ENCODE measurements around the gene SLC25A34.

SLC25A34 gene

GRCh38 chr1:15747378-15747777 is 11.3 kb downstream of the SLC25A34 start:
- H3K27ac ChIP-seq (ENCODE audit: low read length): no peak overlapping the region
- no peak overlapping the region for H3K4me3 ChIP-seq (ENCODE audit: low read depth in 1 of 2, low read length in 2 of 2)
- H3K27me3 ChIP-seq (ENCODE audit: low read depth, low read length): no peaks in the 10 kb centered on the region
- no peaks in the 10 kb centered on the region for H3K4me1 ChIP-seq (ENCODE audit: control insufficient read depth in 1 of 2, insufficient read depth in 2 of 2, low read length in 2 of 2)
- no peaks in the 10 kb centered on the region for H3K36me3 ChIP-seq (ENCODE audit: control insufficient read depth in 1 of 2, insufficient read depth in 2 of 2, low read length in 2 of 2)
- H3K9me3 ChIP-seq (ENCODE audit: control insufficient read depth in 1 of 2, low read length in 2 of 2): no peaks in the 10 kb centered on the region

GRCh38 chr1:15748264-15748663 is 12.2 kb downstream of the SLC25A34 start:
- no peaks in the 10 kb centered on the region for H3K27me3 ChIP-seq (ENCODE audit: low read depth, low read length)
- H3K9me3 ChIP-seq (ENCODE audit: control insufficient read depth in 1 of 2, low read length in 2 of 2): no peaks in the 10 kb centered on the region
- no peaks in the 10 kb centered on the region for H3K4me1 ChIP-seq (ENCODE audit: control insufficient read depth in 1 of 2, insufficient read depth in 2 of 2, low read length in 2 of 2)
- no peaks in the 10 kb centered on the region for H3K36me3 ChIP-seq (ENCODE audit: control insufficient read depth in 1 of 2, insufficient read depth in 2 of 2, low read length in 2 of 2)
- no peak overlapping the region for H3K4me3 ChIP-seq (ENCODE audit: low read depth in 1 of 2, low read length in 2 of 2)
- H3K27ac ChIP-seq (ENCODE audit: low read length): no peak overlapping the region

GRCh38 chr1:15748690-15749398 is 12.8 kb downstream of the SLC25A34 start:
- H3K27ac ChIP-seq (ENCODE audit: low read length): no peak overlapping the region

GRCh38 chr1:15749399-15750291 is 13.6 kb downstream of the SLC25A34 start:
- Histone ChIP-seq H3K4me1 (ENCODE audit: control insufficient read depth in 1 of 2, insufficient read depth in 2 of 2, low read length in 2 of 2) (no peaks in the 10 kb centered on the region), H3K36me3 (ENCODE audit: control insufficient read depth in 1 of 2, insufficient read depth in 2 of 2, low read length in 2 of 2) (no peaks in the 10 kb centered on the region), H3K27me3 (ENCODE audit: low read depth, low read length) (no peaks in the 10 kb centered on the region), H3K9me3 (ENCODE audit: control insufficient read depth in 1 of 2, low read length in 2 of 2) (no peaks in the 10 kb centered on the region), H3K27ac (ENCODE audit: low read length) (no peak overlapping the region), H3K4me3 (ENCODE audit: low read depth in 1 of 2, low read length in 2 of 2) (no peak overlapping the region)

More at GRCh38 chr1:15748690-15749398, 12.8 kb downstream of the SLC25A34 start:
- H3K27me3 ChIP-seq (ENCODE audit: low read depth, low read length): no peaks in the 10 kb centered on the region
- H3K9me3 ChIP-seq (ENCODE audit: control insufficient read depth in 1 of 2, low read length in 2 of 2): no peaks in the 10 kb centered on the region
- no peaks in the 10 kb centered on the region for H3K4me1 ChIP-seq (ENCODE audit: control insufficient read depth in 1 of 2, insufficient read depth in 2 of 2, low read length in 2 of 2)
- no peaks in the 10 kb centered on the region for H3K36me3 ChIP-seq (ENCODE audit: control insufficient read depth in 1 of 2, insufficient read depth in 2 of 2, low read length in 2 of 2)
- H3K4me3 ChIP-seq (ENCODE audit: low read depth in 1 of 2, low read length in 2 of 2): no peak overlapping the region

- no peaks in the 10 kb centered on the region for H3K36me3 ChIP-seq (ENCODE audit: control insufficient read depth in 1 of 2, insufficient read depth in 2 of 2, low read length in 2 of 2)
- H3K4me1 ChIP-seq (ENCODE audit: control insufficient read depth in 1 of 2, insufficient read depth in 2 of 2, low read length in 2 of 2): no peaks in the 10 kb centered on the region
- H3K27ac ChIP-seq (ENCODE audit: low read length): no peak overlapping the region
- no peaks in the 10 kb centered on the region for H3K27me3 ChIP-seq (ENCODE audit: low read depth, low read length)
- no peak overlapping the region for H3K4me3 ChIP-seq (ENCODE audit: low read depth in 1 of 2, low read length in 2 of 2)
- H3K9me3 ChIP-seq (ENCODE audit: control insufficient read depth in 1 of 2, low read length in 2 of 2): no peaks in the 10 kb centered on the region
Measured at GRCh38 chr1:15750924-15751323, 14.9 kb downstream of the SLC25A34 start.

GRCh38 chr1:15751717-15752116 is 15.7 kb downstream of the SLC25A34 start:
- no peaks in the 10 kb centered on the region for H3K36me3 ChIP-seq (ENCODE audit: control insufficient read depth in 1 of 2, insufficient read depth in 2 of 2, low read length in 2 of 2)
- H3K27ac ChIP-seq (ENCODE audit: low read length): no peak overlapping the region

GRCh38 chr1:15753776-15754175 is 17.7 kb downstream of the SLC25A34 start:
- H3K9me3 ChIP-seq (ENCODE audit: control insufficient read depth in 1 of 2, low read length in 2 of 2): no peaks in the 10 kb centered on the region
- H3K27ac ChIP-seq (ENCODE audit: low read length): no peak overlapping the region
- no peak overlapping the region for H3K4me3 ChIP-seq (ENCODE audit: low read depth in 1 of 2, low read length in 2 of 2)
- no peaks in the 10 kb centered on the region for H3K36me3 ChIP-seq (ENCODE audit: control insufficient read depth in 1 of 2, insufficient read depth in 2 of 2, low read length in 2 of 2)
- H3K27me3 ChIP-seq (ENCODE audit: low read depth, low read length): peaks cover 5% of the 10 kb centered on the region
- peaks cover 0 to 15% of the 10 kb centered on the region in 2 donors for H3K4me1 ChIP-seq (ENCODE audit: control insufficient read depth in 1 of 2, insufficient read depth in 2 of 2, low read length in 2 of 2)

More at GRCh38 chr1:15751717-15752116, 15.7 kb downstream of the SLC25A34 start:
- Histone ChIP-seq H3K27me3 (ENCODE audit: low read depth, low read length) (no peaks in the 10 kb centered on the region), H3K4me1 (ENCODE audit: control insufficient read depth in 1 of 2, insufficient read depth in 2 of 2, low read length in 2 of 2) (peaks cover 0 to 2% of the 10 kb centered on the region in 2 donors), H3K4me3 (ENCODE audit: low read depth in 1 of 2, low read length in 2 of 2) (no peak overlapping the region), H3K9me3 (ENCODE audit: control insufficient read depth in 1 of 2, low read length in 2 of 2) (no peaks in the 10 kb centered on the region)

- Histone ChIP-seq H3K36me3 (ENCODE audit: control insufficient read depth in 1 of 2, insufficient read depth in 2 of 2, low read length in 2 of 2) (no peaks in the 10 kb centered on the region), H3K9me3 (ENCODE audit: control insufficient read depth in 1 of 2, low read length in 2 of 2) (no peaks in the 10 kb centered on the region), H3K4me3 (ENCODE audit: low read depth in 1 of 2, low read length in 2 of 2) (no peak overlapping the region), H3K27me3 (ENCODE audit: low read depth, low read length) (peaks cover 5% of the 10 kb centered on the region), H3K27ac (ENCODE audit: low read length) (no peak overlapping the region), H3K4me1 (ENCODE audit: control insufficient read depth in 1 of 2, insufficient read depth in 2 of 2, low read length in 2 of 2) (peaks cover 0 to 17% of the 10 kb centered on the region in 2 donors)
Measured at GRCh38 chr1:15755021-15755645, 19.1 kb downstream of the SLC25A34 start.

- no peaks in the 10 kb centered on the region for H3K36me3 ChIP-seq (ENCODE audit: control insufficient read depth in 1 of 2, insufficient read depth in 2 of 2, low read length in 2 of 2)
- no peak overlapping the region for H3K4me3 ChIP-seq (ENCODE audit: low read depth in 1 of 2, low read length in 2 of 2)
- no peak overlapping the region for H3K27ac ChIP-seq (ENCODE audit: low read length)
- H3K27me3 ChIP-seq (ENCODE audit: low read depth, low read length): peaks cover 5% of the 10 kb centered on the region
- H3K4me1 ChIP-seq (ENCODE audit: control insufficient read depth in 1 of 2, insufficient read depth in 2 of 2, low read length in 2 of 2): peaks cover 0 to 22% of the 10 kb centered on the region in 2 donors
- H3K9me3 ChIP-seq (ENCODE audit: control insufficient read depth in 1 of 2, low read length in 2 of 2): no peaks in the 10 kb centered on the region
Measured at GRCh38 chr1:15755646-15756040, 19.6 kb downstream of the SLC25A34 start.

- peaks cover 5% of the 10 kb centered on the region for H3K27me3 ChIP-seq (ENCODE audit: low read depth, low read length)
- no peaks in the 10 kb centered on the region for H3K9me3 ChIP-seq (ENCODE audit: control insufficient read depth in 1 of 2, low read length in 2 of 2)
- H3K36me3 ChIP-seq (ENCODE audit: control insufficient read depth in 1 of 2, insufficient read depth in 2 of 2, low read length in 2 of 2): no peaks in the 10 kb centered on the region
- H3K4me3 ChIP-seq (ENCODE audit: low read depth in 1 of 2, low read length in 2 of 2): peak overlapping the region in 1 of 2 donors; percentile 56
- peaks cover 4 to 29% of the 10 kb centered on the region in 2 donors for H3K4me1 ChIP-seq (ENCODE audit: control insufficient read depth in 1 of 2, insufficient read depth in 2 of 2, low read length in 2 of 2)
- peak overlapping the region; percentile 78 for H3K27ac ChIP-seq (ENCODE audit: low read length)
Measured at GRCh38 chr1:15756143-15757015, 20.3 kb downstream of the SLC25A34 start.

Data from muscle layer of duodenum (tissue), 2 donors.